ENCODE measurements around the gene PDZRN4. TPM values are rescaled to one million over a fixed set of nuclear protein-coding genes. Genes with fewer than 3 reads are reported as not detected.
"Not testable (repeated sequence)": the region's sequence is repeated elsewhere in the genome, so short reads cannot be mapped to it uniquely, and the experiment has no call there.

Gene PDZRN4
- total RNA-seq, 1 experiment from 2014 or later = not detected

DNA sequence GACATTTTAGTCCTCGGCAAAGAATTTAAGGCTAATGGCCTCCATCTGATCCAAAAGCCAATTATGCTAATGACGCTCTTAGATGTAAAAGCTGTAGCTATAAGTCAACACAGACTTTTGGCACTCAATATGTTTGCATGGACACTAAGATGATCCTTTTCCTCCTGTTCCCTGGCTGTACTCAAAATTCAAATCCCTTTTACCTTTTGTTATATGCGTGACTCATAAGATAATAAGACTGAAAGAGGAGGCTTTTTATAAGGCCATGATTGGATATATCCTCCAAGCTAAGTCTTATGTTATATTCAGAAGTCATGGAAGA is 89.8 kb downstream of the PDZRN4 start:
- no peak for DNase-seq (ENCODE audit: extremely low read depth, low read depth)

DNA sequence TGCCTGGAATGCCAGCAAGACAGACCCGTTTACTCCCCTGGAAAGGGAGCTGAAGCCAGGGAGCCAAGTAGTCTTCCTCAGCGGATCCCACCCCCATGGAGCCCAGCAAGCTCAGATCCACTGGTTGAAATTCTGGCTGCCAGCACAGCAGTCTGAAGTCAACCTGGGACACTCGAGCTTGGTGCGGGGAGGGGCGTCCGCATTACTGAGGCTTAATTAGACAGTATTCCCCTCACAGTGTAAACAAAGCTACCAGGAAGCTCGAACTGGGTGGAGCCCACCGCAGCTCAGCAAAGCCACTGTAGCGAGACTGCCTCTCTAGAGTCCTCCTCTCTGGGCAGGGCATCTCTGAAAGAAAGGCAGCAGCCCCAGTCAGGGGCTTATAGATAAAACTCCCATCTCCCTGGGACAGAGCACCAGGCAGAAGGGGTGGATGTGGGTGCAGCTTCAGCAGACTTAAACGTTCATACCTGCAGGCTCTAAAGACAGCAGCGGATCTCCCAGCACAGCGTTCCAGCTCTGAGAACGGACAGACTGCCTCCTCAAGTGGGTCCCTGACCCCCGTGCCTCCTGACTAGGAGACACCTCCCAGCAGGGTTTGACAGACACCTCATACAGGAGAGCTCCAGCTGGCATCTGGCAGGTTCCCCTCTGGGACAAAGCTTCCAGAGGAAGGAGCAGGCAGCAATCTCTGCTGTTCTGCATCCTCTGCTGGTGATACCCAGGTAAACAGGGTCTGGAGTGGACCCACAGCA is 92.4 kb downstream of the PDZRN4 start:
- not testable (repeated sequence) for DNase-seq (ENCODE audit: extremely low read depth, low read depth)

DNA sequence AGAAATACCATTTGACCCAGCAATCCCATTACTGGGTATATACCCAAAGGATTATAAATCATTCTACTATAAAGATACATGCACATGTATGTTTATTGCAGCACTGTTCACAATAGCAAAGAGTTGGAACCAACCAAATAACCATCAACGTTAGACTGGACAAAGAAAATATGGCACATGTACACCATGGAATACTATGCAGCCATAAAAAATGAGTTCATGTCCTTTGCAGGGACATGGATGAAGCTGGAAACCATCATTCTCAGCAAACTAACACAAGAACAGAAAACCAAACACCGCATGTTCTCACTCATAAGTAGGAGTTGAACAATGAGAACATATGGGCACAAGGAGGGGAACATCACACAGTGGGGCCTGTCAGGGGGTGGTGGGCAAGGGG is 97.3 kb downstream of the PDZRN4 start:
- DNase-seq (ENCODE audit: extremely low read depth, low read depth) = not testable (repeated sequence)

DNA sequence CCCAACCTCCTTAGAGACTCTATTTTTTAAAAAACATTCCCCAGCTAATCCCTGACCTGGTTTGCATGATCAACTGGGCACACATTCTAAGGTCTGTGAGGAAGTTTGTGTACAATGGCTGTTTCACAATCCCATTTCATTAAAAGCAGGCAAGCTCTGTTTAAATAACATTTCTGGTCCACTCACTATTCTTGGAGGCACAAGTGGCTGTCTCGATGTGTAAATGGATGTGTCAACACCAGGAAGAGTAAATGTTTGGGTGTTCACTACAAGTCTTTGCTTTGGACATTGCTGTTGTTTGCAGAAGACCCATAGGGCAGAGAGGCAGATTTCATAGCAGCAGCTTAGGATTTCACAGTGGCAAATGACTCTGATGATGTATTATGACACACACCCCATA is 98.3 kb downstream of the PDZRN4 start:
- DNase-seq (ENCODE audit: extremely low read depth, low read depth) = no peak

DNA sequence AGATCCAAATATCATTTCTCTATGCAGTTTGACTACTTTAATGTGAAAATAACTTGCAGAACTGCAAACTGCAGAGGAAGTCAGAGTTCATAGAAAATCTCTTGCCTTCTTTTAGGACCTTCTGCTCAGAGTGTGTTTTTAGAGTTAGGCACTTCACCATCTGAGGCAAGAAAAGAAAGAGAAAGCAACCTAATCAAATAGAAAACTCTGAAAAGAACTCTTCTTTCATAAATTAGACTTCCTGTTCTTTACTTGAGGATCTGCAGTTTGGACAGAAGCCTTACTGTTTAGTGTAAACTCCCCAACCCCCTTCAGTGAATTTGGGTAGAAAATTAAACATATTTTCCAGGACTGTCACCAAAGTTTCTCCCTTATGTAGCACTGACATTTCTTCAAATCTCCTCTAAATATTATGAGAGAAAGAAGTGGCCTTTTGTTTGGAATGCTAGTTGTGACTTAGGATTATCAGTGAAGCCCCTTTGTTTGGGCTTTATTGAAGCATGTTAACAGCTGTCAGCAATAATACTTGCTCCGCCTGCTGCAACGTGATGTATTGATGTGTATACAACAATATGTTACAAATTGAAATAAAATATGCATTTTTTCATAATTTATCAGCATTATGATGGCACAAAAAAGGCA is 99.5 kb downstream of the PDZRN4 start:
- no peak for DNase-seq (ENCODE audit: extremely low read depth, low read depth)

DNA sequence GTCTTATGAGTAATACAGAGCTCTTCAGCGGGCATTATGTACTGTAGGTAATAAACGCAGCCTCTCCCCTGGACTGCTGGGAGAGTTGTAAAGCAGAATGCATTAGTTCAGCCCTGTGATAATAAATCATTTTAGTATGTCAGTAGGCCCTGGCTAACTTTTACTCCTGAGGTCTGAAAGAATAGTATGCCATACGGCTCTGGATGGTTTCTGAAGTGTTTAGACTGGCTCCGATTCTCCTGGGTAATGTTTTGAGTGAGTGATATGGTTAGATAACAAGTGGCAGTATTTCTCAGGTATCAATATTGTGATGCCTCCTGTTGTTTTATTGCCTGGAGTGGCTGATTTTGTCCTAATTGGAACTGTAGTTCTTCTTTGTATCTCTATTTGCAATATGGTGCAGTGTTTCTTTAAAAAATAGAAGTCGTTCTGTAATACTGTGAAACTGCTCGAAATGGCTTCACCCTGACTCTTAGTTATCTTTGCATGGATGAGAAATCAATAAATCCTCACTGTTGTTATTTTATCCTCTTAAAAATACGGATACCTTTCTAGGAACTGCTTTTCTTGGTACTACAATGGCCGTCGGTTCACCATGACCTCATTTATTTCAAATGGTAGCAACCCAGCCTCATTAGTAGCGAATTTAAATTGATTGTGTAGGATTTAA is 100.2 kb downstream of the PDZRN4 start:
- DNase-seq (ENCODE audit: extremely low read depth, low read depth) = no peak

DNA sequence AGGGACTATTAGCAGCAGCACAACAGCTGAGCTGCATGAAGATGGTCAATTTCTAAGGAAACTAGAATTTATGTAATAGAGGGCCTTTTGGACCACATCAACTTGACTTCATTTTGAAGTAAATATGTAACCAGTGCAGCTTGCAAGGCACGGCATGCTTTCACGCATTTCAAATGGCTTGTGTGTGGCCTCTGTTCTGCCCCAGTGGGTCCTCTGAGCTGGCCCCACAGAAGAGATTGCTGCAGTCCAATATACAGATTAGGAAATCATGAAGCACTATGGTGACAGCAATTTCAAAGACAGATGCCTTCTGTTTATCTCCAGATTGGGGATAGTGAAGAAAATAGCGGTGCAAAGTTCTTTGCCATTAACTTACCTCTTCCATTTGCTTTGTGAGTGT is 101.4 kb downstream of the PDZRN4 start:
- no peak for DNase-seq (ENCODE audit: extremely low read depth, low read depth)

DNA sequence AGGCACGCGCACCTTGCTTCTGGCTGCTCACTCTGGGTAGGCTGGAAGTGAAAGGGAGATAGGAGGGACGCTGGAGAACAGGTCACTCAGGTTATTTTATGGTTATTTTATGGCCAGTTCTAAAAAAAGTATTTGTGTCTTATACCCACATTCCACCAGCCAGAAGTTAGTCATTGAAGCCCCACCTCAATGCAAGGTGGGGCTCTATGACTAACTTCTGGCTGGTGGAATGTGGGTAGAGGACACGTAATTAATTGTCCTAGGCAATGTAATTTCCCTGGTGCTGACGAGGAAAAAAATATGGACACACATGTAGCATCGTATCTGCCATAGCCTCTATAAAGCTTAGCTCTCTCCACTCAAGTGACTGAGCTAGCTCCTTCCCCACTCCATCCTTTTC is 104.9 kb downstream of the PDZRN4 start:
- no peak for DNase-seq (ENCODE audit: extremely low read depth, low read depth)

DNA sequence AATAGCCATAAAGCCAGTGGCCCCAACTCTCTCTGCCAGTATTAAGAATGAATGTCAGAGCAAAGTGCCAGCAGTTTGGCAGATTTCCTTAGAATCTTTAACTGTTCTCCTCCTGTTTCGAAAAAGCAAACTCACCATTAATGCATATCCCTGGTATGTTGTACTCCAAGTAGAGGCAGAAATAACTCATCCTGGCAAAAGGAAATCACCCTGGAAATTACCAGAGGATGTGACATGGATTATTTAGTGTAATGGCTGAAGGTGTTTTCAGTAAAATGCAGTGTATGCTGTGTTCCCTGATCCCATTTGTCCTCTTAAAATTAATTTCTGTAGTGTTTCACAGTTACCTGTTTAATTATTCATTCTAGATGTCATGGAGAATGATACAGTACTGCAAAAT is 105.3 kb downstream of the PDZRN4 start:
- DNase-seq (ENCODE audit: extremely low read depth, low read depth) = no peak

DNA sequence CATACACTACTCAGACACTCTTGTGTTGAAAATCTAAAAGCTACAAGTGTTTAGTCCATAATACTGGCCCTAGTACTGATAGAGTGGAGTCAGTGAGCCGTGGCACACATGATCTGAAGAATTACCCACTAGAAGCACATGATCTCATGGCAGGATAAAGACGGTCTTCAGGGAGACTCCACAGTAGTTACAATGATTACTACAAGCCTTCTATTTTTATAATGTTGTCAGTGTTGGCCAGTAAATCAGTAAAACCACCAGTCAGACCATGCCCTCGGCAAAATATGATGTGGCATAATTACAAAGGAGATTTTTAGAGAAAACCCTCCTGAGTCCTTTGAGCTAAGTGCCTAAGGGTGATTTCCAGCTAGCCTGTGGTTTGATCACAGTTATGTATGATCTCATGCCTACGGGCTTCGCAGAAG is 114.9 kb downstream of the PDZRN4 start:
- no peak for DNase-seq (ENCODE audit: extremely low read depth, low read depth)

DNA sequence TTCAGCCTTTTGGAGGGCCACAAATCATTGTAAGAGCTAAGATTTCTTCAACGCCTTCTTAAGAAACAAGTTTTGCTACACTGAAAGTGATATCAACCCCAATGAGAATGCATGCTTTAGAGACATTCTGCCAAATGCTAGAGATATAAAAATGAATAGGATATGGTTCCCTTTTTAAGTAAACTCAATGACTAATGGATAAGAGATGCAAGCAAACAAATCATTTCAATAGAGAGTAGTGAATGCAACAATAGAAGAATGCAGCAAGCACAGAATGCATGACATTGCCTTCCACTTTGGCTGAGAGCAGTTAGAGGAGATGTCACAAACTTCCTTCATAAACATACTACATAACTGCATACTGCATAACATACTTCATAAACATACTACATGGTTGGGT is 116.4 kb downstream of the PDZRN4 start:
- DNase-seq (ENCODE audit: extremely low read depth, low read depth) = no peak

DNA sequence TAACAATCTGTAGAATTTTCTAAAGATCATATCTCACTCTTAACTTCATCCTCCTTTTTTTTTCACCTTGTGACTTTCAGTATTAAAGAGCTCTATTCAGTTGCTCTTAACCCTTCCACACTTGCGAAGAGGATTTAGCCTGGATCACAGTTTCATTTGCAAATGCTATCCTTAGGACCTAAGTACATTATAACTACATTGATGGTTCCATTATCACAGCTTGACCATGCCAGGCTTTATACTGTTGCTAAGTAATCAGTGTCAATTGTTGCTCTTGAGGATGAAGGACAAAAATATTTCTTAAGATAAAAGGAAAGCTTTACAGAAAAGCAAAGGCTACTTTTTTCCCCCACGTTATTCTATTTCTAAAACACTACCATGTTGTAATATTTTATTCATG is 122.2 kb downstream of the PDZRN4 start:
- DNase-seq (ENCODE audit: extremely low read depth, low read depth) = no peak

DNA sequence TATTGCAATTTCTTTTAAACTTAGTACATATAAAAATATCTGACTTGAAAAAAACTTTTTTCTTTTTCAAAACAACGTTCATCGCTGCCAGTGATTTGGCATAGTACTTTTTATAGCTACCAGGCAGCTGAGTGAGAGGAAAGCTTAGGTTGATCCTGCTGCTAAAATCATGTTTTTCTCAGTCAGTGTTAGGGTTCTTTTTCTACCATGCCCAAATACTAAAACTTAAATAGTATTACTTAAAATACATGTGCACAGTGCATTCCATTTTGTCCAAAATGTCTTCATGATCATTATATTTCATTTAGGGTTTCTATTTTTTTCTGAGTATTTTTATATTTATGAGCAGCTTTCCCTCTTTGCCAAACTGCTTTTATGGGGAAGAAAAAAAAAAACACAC is 123.8 kb downstream of the PDZRN4 start:
- DNase-seq (ENCODE audit: extremely low read depth, low read depth) = no peak

DNA sequence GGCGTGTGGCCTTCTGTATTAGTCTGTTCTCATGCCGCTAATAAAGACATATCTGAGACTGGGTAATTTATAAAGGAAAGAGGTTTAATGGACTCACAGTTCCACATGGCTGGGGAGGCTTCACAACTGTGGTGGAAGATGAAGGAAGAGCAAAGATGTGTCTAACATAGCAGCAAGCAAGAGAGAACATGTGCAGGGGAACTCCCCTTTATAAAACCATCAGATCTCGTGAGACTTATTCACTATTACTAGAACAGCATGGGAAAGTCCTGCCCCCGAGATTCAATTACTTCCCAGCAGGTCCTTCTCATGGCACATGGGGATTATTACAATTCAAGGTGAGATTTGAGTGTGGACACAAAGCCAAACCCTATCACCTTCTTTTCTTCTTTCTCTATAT is 124.3 kb downstream of the PDZRN4 start:
- not testable (repeated sequence) for DNase-seq (ENCODE audit: extremely low read depth, low read depth)

DNA sequence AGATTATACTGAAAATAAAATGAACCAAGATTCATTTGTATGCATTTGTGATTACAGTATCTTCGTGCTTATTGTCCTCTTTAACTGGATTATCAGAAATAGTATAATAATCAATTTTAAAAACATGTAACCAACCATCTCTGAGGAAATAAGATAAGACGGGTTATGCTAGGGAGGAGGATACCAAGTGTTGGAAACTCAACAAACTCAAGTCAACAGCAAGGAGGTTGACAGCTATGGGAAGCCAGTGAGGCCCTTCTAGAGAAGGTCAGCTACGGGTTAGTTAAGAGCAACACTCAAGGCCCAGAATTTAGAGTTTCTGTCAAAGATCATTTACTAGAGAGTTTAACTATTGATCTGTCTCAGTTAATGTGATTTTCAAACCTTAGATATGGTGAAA is 137.2 kb downstream of the PDZRN4 start:
- DNase-seq (ENCODE audit: extremely low read depth, low read depth) = no peak

DNA sequence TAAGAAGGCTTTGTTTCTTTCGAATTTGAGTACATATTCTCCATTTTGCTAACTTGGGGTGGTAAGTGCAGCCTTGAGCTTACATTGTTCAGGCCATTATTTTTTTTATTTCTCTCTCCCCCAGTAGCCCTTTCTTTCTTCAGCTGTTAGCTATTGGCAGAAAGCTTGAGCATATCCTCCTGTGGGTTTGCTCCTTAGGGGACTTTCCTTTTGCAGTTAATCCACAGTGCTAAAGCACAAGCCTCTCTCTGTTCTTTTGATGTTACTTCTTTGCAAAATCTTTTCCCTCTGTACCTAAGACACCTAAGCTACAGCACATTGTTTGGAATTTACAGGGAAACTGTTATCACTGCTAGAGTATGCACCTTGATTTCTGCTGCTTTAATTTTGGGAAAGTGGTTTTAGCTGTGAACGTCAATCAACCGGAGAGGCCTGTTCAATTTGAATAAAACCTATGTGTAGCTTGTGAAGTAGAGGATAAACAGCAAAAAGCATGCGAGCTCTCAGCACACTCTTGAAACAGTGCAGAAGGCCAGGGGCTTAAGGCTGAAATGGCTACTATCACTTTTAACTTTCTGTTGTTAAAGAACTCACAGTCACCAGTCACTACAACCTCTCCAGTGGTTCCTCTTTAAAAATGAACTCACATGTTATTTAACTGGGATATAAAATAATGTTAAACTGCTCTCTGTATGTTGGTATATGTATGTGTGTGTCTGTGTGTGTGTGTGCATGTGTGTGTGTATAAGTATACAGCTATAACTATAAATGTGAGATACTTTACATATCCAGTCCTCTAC is 139.2 kb downstream of the PDZRN4 start:
- no peak for DNase-seq (ENCODE audit: extremely low read depth, low read depth)

DNA sequence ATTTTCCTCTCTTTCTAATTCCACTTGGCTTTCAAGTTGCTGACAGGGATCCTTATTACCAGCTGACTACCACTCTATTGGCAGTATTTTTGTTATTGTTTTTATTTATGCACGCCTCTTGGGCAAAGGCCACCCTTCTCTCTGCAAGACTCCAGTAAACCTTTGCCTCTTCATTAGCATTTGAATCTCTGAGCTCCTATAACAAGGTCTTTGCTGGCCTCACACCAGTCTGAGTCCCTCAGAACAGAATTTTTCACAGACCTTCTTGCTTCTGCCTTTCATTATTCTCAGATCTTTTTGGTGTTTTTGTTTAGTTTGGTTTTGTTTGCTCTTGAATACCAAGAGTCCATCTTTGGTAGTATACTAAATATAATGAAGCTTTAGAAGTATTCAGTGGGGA is 145.9 kb downstream of the PDZRN4 start:
- DNase-seq (ENCODE audit: extremely low read depth, low read depth) = no peak

DNA sequence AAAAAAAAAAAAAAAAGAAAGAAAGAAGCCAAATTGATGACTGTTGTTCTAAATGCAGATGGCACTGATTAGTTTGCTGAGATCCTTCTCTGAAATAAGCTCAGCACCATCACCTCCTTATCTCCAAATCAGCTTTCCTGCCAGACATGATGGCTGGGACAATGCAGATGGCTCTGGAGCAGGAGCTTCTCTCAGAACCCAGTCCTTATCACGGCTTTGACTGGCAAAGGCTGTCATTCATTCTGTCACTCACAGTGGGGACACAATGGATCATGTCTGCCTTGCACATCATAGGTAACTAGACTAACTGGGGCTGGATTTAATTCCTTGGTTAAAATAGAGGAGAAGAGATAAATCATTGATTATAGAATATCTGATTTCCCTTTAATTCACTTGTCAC is 146.3 kb downstream of the PDZRN4 start:
- DNase-seq (ENCODE audit: extremely low read depth, low read depth) = no peak

DNA sequence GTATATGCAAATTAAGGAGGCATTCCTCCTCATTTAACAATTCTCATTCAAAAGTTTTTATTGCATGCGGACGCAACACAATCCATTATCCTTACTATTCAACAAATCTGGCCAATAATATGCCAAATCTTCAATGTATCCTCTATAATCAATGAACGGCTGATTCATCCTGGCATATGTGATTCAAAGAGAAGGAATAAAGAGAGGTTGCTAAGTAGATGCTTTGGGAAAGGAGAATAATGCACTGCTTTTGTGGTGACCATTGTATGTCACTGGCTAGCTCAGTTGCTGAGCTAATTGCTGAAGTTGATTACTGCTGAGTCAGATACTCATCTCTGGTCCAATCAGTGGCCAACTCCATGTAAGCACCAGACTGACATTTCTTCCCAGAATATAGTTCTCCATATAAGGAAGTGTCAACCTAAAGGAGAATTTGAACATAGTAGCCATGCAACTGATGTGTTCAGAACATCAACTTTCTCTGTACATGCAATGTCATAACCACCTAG is 148.0 kb downstream of the PDZRN4 start:
- no peak for DNase-seq (ENCODE audit: extremely low read depth, low read depth)

DNA sequence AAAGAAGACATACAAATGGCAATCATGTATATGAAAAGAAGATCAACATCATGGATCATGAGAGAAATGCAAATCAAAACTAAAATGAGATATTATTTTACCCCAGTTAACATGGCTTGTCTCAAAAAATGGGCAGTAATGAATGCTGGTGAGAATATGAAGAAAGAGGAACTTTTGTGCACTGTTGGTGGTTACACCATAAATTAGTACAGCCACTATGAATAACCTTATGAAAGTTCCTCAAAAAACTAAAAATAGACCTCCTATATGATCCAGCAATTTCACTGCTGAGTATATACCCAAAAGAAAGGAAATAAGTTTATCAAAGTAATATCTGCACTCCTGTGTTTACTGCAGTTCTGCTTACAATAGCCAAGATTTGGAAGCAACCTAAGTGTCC is 151.7 kb downstream of the PDZRN4 start:
- DNase-seq (ENCODE audit: extremely low read depth, low read depth) = no peak
